Measurements from ENCODE around the gene SLC35A5. TPM values are rescaled to one million over a fixed set of nuclear protein-coding genes. Genes with fewer than 3 reads are reported as not detected.
"Not testable (repeated sequence)": the region's sequence is repeated elsewhere in the genome, so short reads cannot be mapped to it uniquely, and the experiment has no call there.

The SLC35A5 gene
- total RNA-seq, 1 donor = 58.3 TPM

DNA sequence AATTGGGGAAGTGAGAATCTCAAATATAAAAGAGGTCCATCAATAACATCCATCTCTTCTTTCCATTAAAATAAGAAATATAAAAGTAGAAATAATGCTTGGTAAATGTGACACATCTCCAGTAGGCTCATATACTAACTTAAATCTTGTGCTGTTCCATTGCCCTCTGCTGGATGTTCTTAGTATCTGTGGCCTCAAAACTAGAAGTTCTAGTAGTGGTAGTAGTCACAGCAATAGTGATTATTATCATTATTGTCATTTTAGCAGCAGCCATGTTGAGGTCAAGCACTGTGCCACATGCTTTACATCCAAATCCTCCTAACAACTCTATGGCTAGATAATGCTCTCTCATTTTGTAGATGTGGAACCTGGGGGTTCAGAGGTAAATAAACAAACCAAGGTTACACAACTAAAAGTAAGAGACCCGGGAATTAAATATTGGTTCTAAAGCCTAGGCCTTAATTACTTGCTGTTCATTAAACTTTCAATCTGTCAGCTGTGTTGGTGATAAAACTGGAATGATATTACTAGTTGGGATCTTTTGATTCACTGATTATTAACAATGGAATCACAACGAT lies 42.3 kb upstream of the SLC35A5 start:
- H2AFZ ChIP-seq (ENCODE audit: low read length) = no peak overlapping the region
- H3K9me3 ChIP-seq (ENCODE audit: low read depth, low read length) = no peaks in the 10 kb centered on the region
- H4K20me1 ChIP-seq (ENCODE audit: insufficient read depth, low read length) = no peaks in the 10 kb centered on the region
- no peaks in the 10 kb centered on the region for H3K27me3 ChIP-seq (ENCODE audit: insufficient read depth, low read length)
- peak; percentile 1 for DNase-seq (ENCODE audit: insufficient read length, low spot score, missing footprints)
- no peaks in the 10 kb centered on the region for H3K79me2 ChIP-seq (ENCODE audit: insufficient read depth, low read length)
- TF ChIP-seq, protein P1, sequence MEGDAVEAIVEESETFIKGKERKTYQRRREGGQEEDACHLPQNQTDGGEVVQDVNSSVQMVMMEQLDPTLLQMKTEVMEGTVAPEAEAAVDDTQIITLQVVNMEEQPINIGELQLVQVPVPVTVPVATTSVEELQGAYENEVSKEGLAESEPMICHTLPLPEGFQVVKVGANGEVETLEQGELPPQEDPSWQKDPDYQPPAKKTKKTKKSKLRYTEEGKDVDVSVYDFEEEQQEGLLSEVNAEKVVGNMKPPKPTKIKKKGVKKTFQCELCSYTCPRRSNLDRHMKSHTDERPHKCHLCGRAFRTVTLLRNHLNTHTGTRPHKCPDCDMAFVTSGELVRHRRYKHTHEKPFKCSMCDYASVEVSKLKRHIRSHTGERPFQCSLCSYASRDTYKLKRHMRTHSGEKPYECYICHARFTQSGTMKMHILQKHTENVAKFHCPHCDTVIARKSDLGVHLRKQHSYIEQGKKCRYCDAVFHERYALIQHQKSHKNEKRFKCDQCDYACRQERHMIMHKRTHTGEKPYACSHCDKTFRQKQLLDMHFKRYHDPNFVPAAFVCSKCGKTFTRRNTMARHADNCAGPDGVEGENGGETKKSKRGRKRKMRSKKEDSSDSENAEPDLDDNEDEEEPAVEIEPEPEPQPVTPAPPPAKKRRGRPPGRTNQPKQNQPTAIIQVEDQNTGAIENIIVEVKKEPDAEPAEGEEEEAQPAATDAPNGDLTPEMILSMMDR (IDR thresholded peaks at IDR 0.05; ENCODE audit: extremely low read depth, low read depth, low read length) = peak; percentile 76
- no peak overlapping the region for H3K4me2 ChIP-seq (ENCODE audit: insufficient read depth, low read length)
- H3K27ac ChIP-seq (ENCODE audit: low read depth, low read length) = no peak overlapping the region
- no peaks in the 10 kb centered on the region for H3K36me3 ChIP-seq (ENCODE audit: insufficient read depth, low read length)
- no peaks in the 10 kb centered on the region for H3K4me1 ChIP-seq (ENCODE audit: insufficient read depth, low read length)
- H3K4me3 ChIP-seq (ENCODE audit: insufficient read depth, low read length) = no peak overlapping the region

DNA sequence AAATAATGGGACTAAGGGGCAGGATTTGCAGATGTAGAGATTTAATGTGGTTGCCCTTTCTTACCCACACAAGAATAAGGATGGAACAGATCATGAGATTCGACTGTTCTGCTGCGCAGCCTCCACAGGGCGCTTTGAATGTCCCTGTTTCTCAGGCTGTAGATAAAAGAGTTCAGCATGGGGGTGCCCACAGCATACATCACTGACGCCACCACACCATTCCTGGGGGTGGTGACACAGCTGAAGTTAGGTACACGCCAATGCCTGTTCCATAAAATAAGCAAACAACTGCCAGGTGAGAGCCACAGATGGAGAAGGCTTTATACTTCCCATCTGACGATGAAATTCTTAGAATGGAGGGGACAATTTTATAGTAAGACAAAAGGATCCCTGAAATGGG lies 37.7 kb upstream of the SLC35A5 start:
- not testable (repeated sequence) for H3K27me3 ChIP-seq (ENCODE audit: insufficient read depth, low read length); H3K9me3 ChIP-seq (ENCODE audit: low read depth, low read length); H3K4me2 ChIP-seq (ENCODE audit: insufficient read depth, low read length); H4K20me1 ChIP-seq (ENCODE audit: insufficient read depth, low read length); H3K4me3 ChIP-seq (ENCODE audit: insufficient read depth, low read length); H2AFZ ChIP-seq (ENCODE audit: low read length); H3K4me1 ChIP-seq (ENCODE audit: insufficient read depth, low read length); H3K79me2 ChIP-seq (ENCODE audit: insufficient read depth, low read length); H3K27ac ChIP-seq (ENCODE audit: low read depth, low read length); DNase-seq (ENCODE audit: insufficient read length, low spot score, missing footprints)
- H3K36me3 ChIP-seq (ENCODE audit: insufficient read depth, low read length) = peaks cover 14% of the 10 kb centered on the region

DNA sequence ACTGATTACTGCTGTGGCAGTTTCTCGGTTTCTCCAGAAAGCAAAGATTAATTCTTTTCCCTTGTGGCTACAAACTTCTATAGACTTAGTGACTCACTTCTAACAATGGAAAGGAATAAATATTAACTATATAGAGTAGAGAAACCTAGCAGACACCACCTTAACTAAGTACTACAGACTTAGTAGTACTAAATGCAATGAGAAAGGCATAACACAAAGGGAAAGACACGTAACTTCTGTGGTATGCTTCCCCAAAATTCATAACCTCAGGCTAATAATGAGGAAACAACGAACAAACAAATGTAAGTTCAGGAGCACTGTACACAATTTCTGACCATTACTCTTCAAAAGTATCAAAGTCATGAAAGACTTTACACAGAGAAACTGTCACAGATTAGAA lies 31.3 kb upstream of the SLC35A5 start:
- TF ChIP-seq, protein P1 (IDR thresholded peaks at IDR 0.05; ENCODE audit: extremely low read depth, low read depth, low read length) = no peak

DNA sequence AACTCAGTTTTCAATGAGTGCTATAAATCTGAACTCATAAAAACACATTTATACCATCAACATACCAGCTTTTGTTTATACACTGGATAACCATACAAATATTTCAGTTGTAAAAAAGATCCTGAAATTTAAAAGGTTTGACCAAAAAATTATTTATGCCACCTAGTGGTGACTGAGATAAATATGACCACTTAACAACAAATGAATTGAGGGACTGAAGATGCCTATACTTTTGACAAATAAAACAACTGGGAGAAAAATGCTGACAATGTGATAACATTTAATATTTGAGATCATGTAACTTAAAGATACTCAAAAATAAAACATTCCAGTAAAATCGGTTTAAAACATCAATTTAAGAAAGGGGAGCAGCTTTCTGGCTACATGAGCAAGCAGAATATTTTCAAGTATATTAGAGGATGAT lies 30.5 kb upstream of the SLC35A5 start:
- Histone ChIP-seq H3K9me3 (ENCODE audit: low read depth, low read length) (no peaks in the 10 kb centered on the region), H3K27ac (ENCODE audit: low read depth, low read length) (no peak overlapping the region), H3K4me3 (ENCODE audit: insufficient read depth, low read length) (no peak overlapping the region), H3K4me1 (ENCODE audit: insufficient read depth, low read length) (no peaks in the 10 kb centered on the region), H3K27me3 (ENCODE audit: insufficient read depth, low read length) (no peaks in the 10 kb centered on the region), H4K20me1 (ENCODE audit: insufficient read depth, low read length) (no peaks in the 10 kb centered on the region), H3K36me3 (ENCODE audit: insufficient read depth, low read length) (peaks cover 33% of the 10 kb centered on the region), H3K79me2 (ENCODE audit: insufficient read depth, low read length) (no peaks in the 10 kb centered on the region), H2AFZ (ENCODE audit: low read length) (no peak overlapping the region), H3K4me2 (ENCODE audit: insufficient read depth, low read length) (no peak overlapping the region)
- TF ChIP-seq, protein P1 (IDR thresholded peaks at IDR 0.05; ENCODE audit: extremely low read depth, low read depth, low read length) = peak; percentile 57
- peak; percentile 50 for DNase-seq (ENCODE audit: insufficient read length, low spot score, missing footprints)

More for the DNA sequence above, 31.3 kb upstream of the SLC35A5 start:
- Histone ChIP-seq H2AFZ (ENCODE audit: low read length) (no peak overlapping the region), H3K4me2 (ENCODE audit: insufficient read depth, low read length) (no peak overlapping the region), H3K36me3 (ENCODE audit: insufficient read depth, low read length) (peaks cover 27% of the 10 kb centered on the region), H3K27me3 (ENCODE audit: insufficient read depth, low read length) (no peaks in the 10 kb centered on the region), H3K79me2 (ENCODE audit: insufficient read depth, low read length) (no peaks in the 10 kb centered on the region), H4K20me1 (ENCODE audit: insufficient read depth, low read length) (no peaks in the 10 kb centered on the region), H3K27ac (ENCODE audit: low read depth, low read length) (no peak overlapping the region), H3K4me3 (ENCODE audit: insufficient read depth, low read length) (no peak overlapping the region), H3K9me3 (ENCODE audit: low read depth, low read length) (no peaks in the 10 kb centered on the region), H3K4me1 (ENCODE audit: insufficient read depth, low read length) (no peaks in the 10 kb centered on the region)
- DNase-seq (ENCODE audit: insufficient read length, low spot score, missing footprints) = no peak
